GDM1 (cell line): ENCODE measurements around the gene KHDRBS2.

Source experiments
- DNase-seq: peaks from one replicate; lab custom pipeline; 2025; lab: John Stamatoyannopoulos, UW

KHDRBS2 gene

DNA sequence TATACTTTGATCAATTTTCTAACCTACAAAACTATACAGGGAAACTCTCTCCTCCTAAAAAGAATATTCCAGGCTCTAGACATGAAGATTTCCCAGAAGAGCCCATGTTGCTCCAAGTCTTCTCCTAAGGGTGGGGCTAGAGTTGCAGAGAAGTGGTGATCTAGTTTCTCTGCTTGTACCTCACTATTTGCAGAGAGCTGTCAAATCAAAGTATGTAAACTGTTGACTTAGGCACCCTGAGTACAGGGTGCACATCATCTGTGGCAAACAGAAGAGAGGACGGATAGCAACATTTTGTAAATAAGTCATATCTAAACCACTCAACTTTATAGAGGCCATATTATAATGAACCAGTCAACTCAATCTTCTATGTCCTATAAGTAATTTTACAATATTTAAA lies 250.1 kb downstream of the KHDRBS2 start:
- DNase-seq, result no peak

DNA sequence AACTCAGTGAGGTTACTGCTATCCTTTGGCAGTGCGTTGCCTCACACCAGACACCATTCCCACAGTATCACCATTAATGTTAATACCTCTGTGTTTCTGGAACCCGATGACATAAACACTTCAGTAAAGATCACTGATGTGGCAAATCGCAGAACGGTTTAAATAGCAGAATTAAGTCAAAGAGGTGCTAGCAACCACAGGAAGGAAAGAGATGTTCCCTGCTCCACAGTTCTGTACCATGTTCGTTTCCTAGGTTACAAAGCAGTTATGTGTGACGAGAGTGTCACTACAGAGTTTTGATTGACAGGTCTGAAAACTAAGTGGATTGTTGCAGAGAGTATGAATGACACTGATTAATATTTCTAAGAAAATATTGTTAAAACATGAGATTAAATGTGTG lies 272.3 kb downstream of the KHDRBS2 start:
- DNase-seq, result no peak

DNA sequence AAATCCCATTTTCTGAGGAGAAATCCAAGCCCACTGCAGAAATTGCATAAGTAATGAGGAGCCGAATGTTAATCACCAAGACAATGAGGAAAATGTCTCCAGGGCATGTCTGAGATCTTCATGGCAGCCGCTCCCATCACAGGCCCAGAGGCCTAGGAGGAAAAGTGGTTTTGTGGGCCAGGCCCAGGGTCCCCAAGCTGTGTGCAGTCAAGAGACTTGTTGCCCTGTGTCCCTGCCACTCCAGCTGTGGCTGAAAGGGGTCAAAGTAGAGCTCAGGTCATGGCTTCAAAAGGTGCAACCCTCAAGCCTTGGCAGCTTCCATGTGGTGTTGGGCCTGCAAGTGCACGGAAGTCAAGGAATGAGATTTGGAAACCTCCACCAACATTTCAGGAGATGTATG lies 276.6 kb downstream of the KHDRBS2 start:
- DNase-seq, result no peak

DNA sequence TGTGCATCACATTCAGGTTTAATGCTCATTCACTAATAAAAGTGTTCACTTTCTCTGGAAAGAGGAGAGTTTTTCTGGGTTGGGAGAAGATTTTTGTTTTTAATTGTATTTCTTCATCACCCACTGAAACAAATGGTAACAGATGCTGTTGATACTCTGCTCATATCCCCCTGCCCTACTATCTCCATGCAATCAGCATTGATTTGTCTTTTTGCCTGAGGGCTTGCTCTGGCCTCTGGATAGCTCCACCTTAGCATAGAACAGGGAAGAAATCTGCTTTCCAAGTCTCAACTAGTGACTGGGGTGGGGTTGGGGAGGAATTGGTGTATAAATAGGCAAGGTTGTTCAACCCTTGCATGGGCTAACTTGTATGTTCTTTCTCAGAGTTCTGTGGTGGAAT lies 296.4 kb downstream of the KHDRBS2 start:
- no peak for DNase-seq

DNA sequence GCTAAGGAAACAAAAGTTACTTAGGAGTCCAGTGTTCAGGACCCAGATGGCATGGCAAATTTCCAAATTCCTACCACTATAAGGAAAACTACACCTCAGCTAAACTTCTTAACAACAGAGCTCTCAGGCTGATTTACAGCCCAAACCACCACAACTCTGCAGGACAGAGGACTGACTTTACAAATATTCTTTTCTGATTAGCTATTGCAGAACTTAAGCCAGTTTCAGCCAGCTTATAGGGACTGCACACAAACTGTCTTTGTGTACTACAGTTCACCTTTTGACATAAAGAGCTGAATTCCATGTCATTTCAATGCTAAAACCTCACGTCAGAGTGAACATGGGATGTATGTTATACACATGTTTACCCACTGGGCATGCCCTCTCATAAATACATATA lies 305.4 kb downstream of the KHDRBS2 start:
- DNase-seq, result no peak

GRCh38 chr6:61977947-61978346 lies 308.1 kb downstream of the KHDRBS2 start:
- DNase-seq, result no peak

GRCh38 chr6:61977099-61977498 lies 308.9 kb downstream of the KHDRBS2 start:
- no peak for DNase-seq

GRCh38 chr6:61959196-61959595 lies 326.8 kb downstream of the KHDRBS2 start:
- DNase-seq, result no peak

GRCh38 chr6:61953851-61954250 lies 332.2 kb downstream of the KHDRBS2 start:
- no peak for DNase-seq

DNA sequence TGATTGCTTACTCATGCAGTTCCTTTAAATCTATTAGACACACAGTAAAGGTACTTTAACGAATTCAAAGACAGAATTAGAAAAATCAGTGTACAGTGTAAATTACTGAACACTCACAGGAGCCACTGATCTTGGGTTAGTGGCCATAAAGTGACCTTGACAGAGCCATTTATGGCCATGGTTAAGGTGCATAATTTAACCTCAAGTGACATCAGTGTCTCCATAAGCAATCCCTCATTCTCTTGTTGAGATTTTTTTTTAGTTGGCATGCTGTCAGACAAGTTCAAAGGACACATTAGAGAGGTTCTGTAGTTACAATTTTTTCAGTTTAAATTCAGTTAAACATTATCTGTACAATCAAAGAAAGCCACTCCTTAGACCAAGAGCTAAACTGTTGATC lies 334.4 kb downstream of the KHDRBS2 start:
- no peak for DNase-seq

GRCh38 chr6:61950811-61951210 lies 335.2 kb downstream of the KHDRBS2 start:
- DNase-seq, result no peak

DNA sequence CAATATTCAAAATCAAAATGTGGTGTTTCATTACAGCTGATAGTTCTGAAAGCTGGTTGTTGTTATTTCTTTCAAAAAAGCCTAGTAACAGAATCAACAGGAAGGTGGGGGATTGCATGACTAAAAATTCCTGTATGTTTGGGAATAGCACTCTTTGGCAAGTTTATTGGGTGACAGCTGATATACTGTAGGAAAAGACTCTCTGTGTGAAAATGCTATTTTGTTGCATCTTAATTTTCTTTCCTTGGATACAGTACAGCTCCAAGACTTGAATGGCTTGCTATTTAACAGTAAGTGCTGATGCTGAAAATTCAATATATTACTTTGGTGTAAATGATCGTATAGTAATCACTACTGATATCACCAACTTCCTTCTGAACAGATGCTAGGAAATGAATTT lies 336.1 kb downstream of the KHDRBS2 start:
- DNase-seq, result no peak

DNA sequence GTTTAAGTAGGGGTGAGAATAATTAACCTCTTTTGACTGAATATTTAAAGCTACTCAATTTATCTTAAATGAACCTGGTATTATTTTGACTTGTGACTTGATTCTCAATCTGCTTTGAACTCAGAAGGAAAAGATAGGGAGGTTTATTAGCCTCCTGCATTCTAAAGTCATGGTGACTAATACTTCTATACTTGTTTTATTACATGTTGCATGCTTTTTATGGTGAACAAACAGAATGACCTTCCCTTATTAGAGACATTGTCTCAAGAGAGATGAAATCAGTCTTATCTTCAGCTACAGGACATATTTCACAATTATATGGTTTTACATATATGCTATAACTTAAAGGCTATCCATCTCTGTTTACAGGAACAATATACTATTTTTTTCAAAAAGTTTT lies 336.9 kb downstream of the KHDRBS2 start:
- no peak for DNase-seq

DNA sequence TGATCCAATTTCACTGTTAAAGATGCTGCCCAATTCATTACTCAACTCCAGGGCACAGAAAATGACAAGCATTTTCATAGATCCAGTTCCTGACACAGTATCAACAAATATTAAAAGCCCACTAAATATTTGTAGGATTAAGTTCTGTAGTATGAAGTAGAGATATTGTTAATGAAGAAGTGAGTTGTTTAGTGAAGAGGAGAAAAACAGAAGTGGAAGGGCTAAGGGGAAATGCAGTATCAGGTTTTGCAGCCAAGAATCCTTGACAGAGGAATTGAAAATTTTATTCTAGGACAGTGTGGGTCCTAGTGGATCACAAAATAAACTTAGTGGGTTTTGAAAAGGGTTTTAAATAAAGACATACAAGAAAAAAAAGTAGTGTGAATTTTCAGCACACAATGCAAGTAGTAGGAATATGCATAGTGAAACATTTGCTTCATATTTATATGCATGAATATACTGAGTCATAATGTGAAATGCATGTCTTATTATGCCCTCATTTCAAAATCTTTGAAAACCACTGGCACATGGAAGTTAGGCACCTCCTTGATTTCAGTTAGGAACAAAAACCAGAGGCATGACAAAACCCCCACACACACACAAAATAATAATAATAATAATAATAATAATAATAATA lies 338.6 kb downstream of the KHDRBS2 start:
- DNase-seq, result no peak

DNA sequence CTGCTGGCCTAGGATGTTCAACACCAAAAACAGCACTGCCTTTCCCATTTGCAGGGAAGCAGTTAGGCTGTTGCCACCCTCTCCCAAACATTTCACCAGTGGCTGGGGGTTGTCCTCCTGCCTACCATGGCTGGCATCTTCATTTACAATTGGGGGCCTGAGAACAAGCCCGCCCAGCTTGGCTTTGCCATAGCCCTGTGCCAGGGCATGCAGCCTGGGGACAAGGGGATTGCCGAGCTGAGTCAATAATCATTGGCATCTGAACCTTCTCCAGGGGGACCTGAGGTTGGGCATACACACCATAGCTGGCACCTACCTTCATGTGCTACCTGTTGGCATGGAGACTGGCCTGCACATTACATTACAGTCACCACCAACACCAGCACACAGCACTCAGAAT lies 345.1 kb downstream of the KHDRBS2 start:
- no peak for DNase-seq

DNA sequence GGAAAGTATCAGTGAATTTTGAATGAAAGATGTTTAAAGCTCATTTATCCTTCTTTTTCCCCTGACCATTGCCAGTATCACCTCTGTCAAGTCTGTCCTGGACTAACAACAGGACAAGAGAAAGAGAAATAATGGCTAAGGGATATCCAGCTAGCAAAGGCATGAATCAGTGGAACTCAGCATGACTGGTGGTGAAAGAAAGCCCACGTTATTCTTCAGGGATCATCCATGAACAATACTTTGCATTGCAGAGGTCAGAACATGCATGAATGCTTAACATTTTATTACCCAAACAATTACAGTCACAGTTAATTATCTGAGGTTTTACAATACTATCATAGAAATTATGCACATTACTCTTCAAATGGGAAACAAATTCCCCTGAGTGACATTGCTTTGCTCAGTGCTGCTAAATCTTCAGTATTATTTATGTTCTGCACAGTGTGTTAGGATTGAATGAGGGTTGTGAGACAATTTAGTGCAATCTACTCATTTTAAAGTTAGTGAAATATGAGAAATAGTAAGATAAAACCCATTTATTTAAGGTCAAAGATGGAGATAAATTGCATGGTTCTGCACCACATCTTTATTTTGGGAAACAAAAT lies 350.7 kb downstream of the KHDRBS2 start:
- DNase-seq, result no peak

DNA sequence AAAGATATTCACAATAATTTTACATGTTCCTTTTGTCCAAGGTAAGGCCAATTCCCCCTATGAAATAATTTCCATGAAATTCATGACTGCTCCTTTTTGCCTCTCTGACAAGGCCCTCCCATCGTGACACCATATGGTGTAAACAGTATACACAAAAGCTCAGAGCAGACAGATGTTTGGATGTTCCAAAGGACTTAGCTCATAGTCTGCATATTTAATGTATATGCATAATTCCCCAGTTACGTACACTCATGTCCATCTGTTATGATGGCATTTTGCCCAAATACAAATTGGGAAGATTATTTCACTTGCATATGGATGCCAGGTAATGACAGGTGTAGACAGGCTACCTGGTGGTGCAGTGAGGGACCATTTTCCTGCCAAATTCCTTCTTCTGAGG lies 376.5 kb downstream of the KHDRBS2 start:
- no peak for DNase-seq

DNA sequence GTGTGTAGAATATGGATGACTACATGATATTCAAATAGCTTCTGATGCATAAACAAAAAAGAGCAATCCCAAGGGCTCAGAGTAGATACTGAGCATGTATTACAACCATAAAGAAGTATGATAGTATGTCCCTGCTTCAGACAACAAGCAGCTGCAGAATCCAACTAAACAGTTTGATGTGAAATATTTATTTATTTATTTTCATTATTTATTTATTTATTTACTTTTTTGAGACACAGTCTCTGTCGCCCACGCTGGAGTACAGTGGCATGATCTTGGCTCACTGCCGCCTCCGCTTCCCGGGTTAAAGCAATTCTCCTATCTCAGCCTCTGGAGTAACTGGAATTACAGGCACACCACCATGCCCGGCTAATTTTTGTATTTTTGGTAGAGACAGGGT lies 384.3 kb downstream of the KHDRBS2 start:
- no peak for DNase-seq

GRCh38 chr6:61894536-61894935 lies 391.5 kb downstream of the KHDRBS2 start:
- DNase-seq, result no peak

DNA sequence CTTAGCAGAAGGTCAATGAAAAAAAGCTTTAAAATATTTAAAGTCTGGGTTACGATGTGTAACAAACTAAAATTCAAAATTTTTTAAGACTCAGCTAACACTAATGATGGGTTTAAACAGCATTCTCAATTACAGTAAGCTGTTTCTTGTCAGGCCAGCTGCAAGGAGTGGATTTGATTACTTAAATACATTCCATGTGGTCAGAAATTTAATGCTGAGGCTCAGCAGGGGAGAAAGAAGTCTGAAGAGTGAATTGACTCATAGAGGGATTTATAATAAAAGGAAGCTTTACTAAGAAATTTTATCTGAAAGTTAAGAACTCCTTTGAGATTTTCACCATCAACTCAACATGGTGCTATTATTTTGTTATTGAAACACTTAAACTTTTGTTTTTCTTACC lies 398.6 kb downstream of the KHDRBS2 start:
- no peak for DNase-seq

- DNase-seq, result no peak
Observed at GRCh38 chr6:61886608-61887259, 399.3 kb downstream of the KHDRBS2 start.

DNA sequence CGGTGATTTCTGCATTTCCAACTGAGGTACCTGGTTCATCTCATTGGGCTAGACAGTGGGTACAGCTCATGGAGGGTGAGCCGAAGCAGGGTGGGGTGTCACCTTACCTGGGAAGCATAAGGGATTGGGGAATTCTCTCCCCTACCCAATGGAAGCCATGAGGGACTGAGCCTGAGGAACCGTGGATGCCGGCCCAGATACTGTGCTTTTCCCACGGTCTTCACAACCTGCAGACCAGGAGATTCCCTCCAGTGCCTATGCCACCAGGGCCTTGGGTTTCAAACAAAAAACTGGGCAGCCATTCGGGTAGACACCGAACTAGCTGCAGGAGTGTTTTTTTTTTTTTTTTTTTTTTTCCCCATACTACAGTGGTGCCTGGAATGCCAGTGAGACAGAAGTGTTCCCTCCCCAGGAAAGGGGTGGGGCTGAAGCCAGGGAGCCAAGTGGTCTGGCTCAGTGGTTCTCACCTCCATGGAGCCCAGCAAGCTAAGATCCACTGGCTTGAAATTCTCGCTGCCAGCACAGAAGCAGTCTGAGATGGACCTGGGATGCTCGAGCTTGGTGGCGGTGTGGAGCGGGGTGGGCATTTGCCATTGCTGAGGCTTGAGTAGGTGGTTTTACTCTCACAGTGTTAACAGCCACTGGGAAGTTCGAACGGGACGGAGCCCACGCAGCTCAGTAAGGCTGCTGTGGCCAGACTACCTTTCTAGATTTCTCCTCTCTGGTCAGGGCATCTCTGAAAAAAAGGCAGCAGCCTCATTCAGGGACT lies 416.2 kb downstream of the KHDRBS2 start:
- DNase-seq, result no peak

- no peak for DNase-seq
Observed at GRCh38 chr6:61868507-61869080, 417.4 kb downstream of the KHDRBS2 start.
